Stimulated activated naive CD4-positive, alpha-beta T cell (primary cell): ENCODE measurements around the gene KIF17.

Experiments used
- DNase-seq, 6 experiments: peaks; one replicate each; lab custom pipeline; 2025; lab: John Stamatoyannopoulos, UW

The KIF17 gene

GRCh38 chr1:20660847-20661206 lies 57.0 kb downstream of the KIF17 start:
- peak in 2 of 6 experiments; percentile 30 to 36 for DNase-seq

- no peak for DNase-seq
These were observed 57.4 kb downstream of the KIF17 start for GRCh38 chr1:20660363-20660762.

- no peak for DNase-seq
These were observed 59.5 kb downstream of the KIF17 start for GRCh38 chr1:20658166-20658915.

GRCh38 chr1:20657024-20657423 lies 60.8 kb downstream of the KIF17 start:
- no peak for DNase-seq

- DNase-seq: no peak
These were observed 63.6 kb downstream of the KIF17 start for GRCh38 chr1:20654104-20654690.

GRCh38 chr1:20652300-20652699 lies 65.5 kb downstream of the KIF17 start:
- no peak for DNase-seq

GRCh38 chr1:20648946-20649345 lies 68.9 kb downstream of the KIF17 start:
- no peak for DNase-seq

GRCh38 chr1:20648438-20648837 lies 69.4 kb downstream of the KIF17 start:
- no peak for DNase-seq

- no peak for DNase-seq
These were observed 72.4 kb downstream of the KIF17 start for GRCh38 chr1:20645414-20645813.

- peak in 1 of 6 experiments; percentile 100 for DNase-seq
These were observed 73.4 kb downstream of the KIF17 start for GRCh38 chr1:20644416-20644815.

- no peak for DNase-seq
These were observed 74.7 kb downstream of the KIF17 start for GRCh38 chr1:20643080-20643479.

- DNase-seq: no peak
These were observed 75.8 kb downstream of the KIF17 start for GRCh38 chr1:20641975-20642374.

- DNase-seq: peak; percentile 21 to 71 (median 33)
These were observed 77.6 kb downstream of the KIF17 start for GRCh38 chr1:20640183-20640597.

- DNase-seq: no peak
These were observed 80.9 kb downstream of the KIF17 start for GRCh38 chr1:20636785-20637347.

- DNase-seq: peak; percentile 6 to 63 (median 20)
These were observed 83.2 kb downstream of the KIF17 start for GRCh38 chr1:20634594-20635084.

- peak in 1 of 6 experiments; percentile 61 for DNase-seq
These were observed 83.7 kb downstream of the KIF17 start for GRCh38 chr1:20634065-20634593.

GRCh38 chr1:20633190-20634064 lies 84.4 kb downstream of the KIF17 start, which contains the start of gene PINK1:
Gene PINK1 (plus strand): TSS chr1:20633458. CDS start chr1:20633549, 91 bp downstream.
- peak; percentile 78 to 95 (median 84) for DNase-seq

GRCh38 chr1:20632386-20632785 lies 85.4 kb downstream of the KIF17 start:
- DNase-seq: no peak

GRCh38 chr1:20630729-20631128 lies 87.1 kb downstream of the KIF17 start:
- DNase-seq: no peak

GRCh38 chr1:20626524-20626923 lies 91.3 kb downstream of the KIF17 start:
- DNase-seq: no peak

- no peak for DNase-seq
These were observed 91.7 kb downstream of the KIF17 start for GRCh38 chr1:20626098-20626427.
